Karpas-422 (cell line): ENCODE measurements around the gene ADD1. TPM values are rescaled to one million over a fixed set of nuclear protein-coding genes. Genes with fewer than 3 reads are reported as not detected.

Source experiments
- DNase-seq: peaks from one replicate; pipeline ENCODE4 v3.0.0-alpha.2; 2015
- H2AFZ ChIP-seq: fragments of 200-600 bp; sonication (generic); 2 replicates; pipeline ENCODE4 v1.6.1; 2014; ENCODE audit warnings: antibody characterized with exemption, low read length, mixed read lengths
- H3K27ac ChIP-seq: fragments of 200-600 bp; sonication (generic); 2 replicates; pipeline ENCODE4 v1.5.1; 2014; ENCODE audit warnings: mild to moderate bottlenecking, low read length, moderate library complexity
- H3K27me3 ChIP-seq: fragments of 200-600 bp; sonication (generic); 2 replicates; pipeline ENCODE4 v1.6.1; 2014; ENCODE audit warnings: low read length, mixed read lengths
- H3K36me3 ChIP-seq: fragments of 200-600 bp; sonication (generic); 2 replicates; pipeline ENCODE4 v1.6.1; 2014; ENCODE audit warnings: low read length, mixed read lengths; ENCODE audit not compliant: insufficient read depth
- H3K4me1 ChIP-seq: fragments of 200-600 bp; sonication (generic); 2 replicates; pipeline ENCODE4 v1.6.1; 2014; ENCODE audit warnings: mild to moderate bottlenecking, low read length, mixed read lengths
- H3K4me2 ChIP-seq: fragments of 200-600 bp; sonication (generic); 2 replicates; pipeline ENCODE4 v1.6.1; 2014; ENCODE audit warnings: low read length, low read depth, mild to moderate bottlenecking; ENCODE audit not compliant: poor library complexity, severe bottlenecking
- H3K4me3 ChIP-seq: fragments of 200-600 bp; sonication (generic); 2 replicates; pipeline ENCODE4 v1.5.1; 2014; ENCODE audit warnings: mild to moderate bottlenecking, antibody characterized with exemption, low read length, mixed read lengths
- H3K79me2 ChIP-seq: fragments of 200-600 bp; sonication (generic); 2 replicates; pipeline ENCODE4 v1.6.1; 2014; ENCODE audit warnings: mild to moderate bottlenecking, low read length, mixed read lengths
- H3K9ac ChIP-seq: fragments of 200-600 bp; sonication (generic); 2 replicates; pipeline ENCODE4 v1.6.0; 2014; ENCODE audit warnings: low read length
- H3K9me2 ChIP-seq: fragments of 200-600 bp; sonication (generic), shearing (Covaris generic); replicated peaks from 2 replicates; pipeline ENCODE4 v1.6.0; 2014; ENCODE audit warnings: mild to moderate bottlenecking, low read length, moderate library complexity; ENCODE audit not compliant: insufficient read depth
- H3K9me3 ChIP-seq: fragments of 300-700, 200-600 bp; sonication (generic); 2 replicates; pipeline ENCODE4 v1.6.1; 2014; ENCODE audit warnings: low read length, mixed read lengths
- H4K20me1 ChIP-seq: fragments of 200-600 bp; sonication (generic); 2 replicates; pipeline ENCODE4 v1.6.1; 2014; ENCODE audit warnings: mild to moderate bottlenecking, antibody characterized with exemption, low read length, low read depth; ENCODE audit not compliant: insufficient read depth
- total RNA-seq: library from RNA; depleted of rRNA; stranded (reverse); fragments of >200 nt; shearing (Covaris generic); gene quantifications from 2 replicates; pipeline ENCODE4 v1.2.3, GENCODE V29; 2014; ENCODE audit warnings: low replicate concordance

The ADD1 gene
- total RNA-seq, 1 experiment from 2014 or later, result 69.7 TPM

GRCh38 chr4:2932321-2932950, 88.8 kb downstream of the ADD1 start:
- Histone ChIP-seq H4K20me1 (peaks cover 33% of the 10 kb centered on the region), H3K9ac (peak overlapping the region; percentile 87), H3K4me2 (peak overlapping the region; percentile 88)

GRCh38 chr4:2932951-2933565, 89.4 kb downstream of the ADD1 start:
- no peaks in the 10 kb centered on the region for H3K9me3 ChIP-seq
- peak overlapping the region; percentile 87 for H3K9ac ChIP-seq
- peaks cover 13% of the 10 kb centered on the region; the same call in 1 of the 2 replicates for H3K79me2 ChIP-seq
- H3K4me1 ChIP-seq, result peaks cover 56% of the 10 kb centered on the region
- no peak overlapping the region for H2AFZ ChIP-seq
- peak; percentile 76 for DNase-seq
- H3K9me2 ChIP-seq, result no peaks in the 10 kb centered on the region
- H3K4me3 ChIP-seq, result peak overlapping the region; percentile 81
- peaks cover 23% of the 10 kb centered on the region; the same call in 1 of the 2 replicates for H3K36me3 ChIP-seq
- peaks cover 33% of the 10 kb centered on the region for H4K20me1 ChIP-seq
- H3K4me2 ChIP-seq, result peak overlapping the region; percentile 88
- peak overlapping the region; percentile 81 for H3K27ac ChIP-seq
- H3K27me3 ChIP-seq, result no peaks in the 10 kb centered on the region

More at GRCh38 chr4:2932321-2932950, 88.8 kb downstream of the ADD1 start:
- Histone ChIP-seq H3K4me1 (peaks cover 49% of the 10 kb centered on the region), H3K27ac (peak overlapping the region; percentile 81), H2AFZ (no peak overlapping the region), H3K27me3 (no peaks in the 10 kb centered on the region), H3K4me3 (peak overlapping the region; percentile 81; the same call in 1 of the 2 replicates), H3K9me3 (no peaks in the 10 kb centered on the region), H3K36me3 (peaks cover 17% of the 10 kb centered on the region; the same call in 1 of the 2 replicates), H3K79me2 (peaks cover 13% of the 10 kb centered on the region; the same call in 1 of the 2 replicates), H3K9me2 (no peaks in the 10 kb centered on the region)
- DNase-seq, result no peak

DNA sequence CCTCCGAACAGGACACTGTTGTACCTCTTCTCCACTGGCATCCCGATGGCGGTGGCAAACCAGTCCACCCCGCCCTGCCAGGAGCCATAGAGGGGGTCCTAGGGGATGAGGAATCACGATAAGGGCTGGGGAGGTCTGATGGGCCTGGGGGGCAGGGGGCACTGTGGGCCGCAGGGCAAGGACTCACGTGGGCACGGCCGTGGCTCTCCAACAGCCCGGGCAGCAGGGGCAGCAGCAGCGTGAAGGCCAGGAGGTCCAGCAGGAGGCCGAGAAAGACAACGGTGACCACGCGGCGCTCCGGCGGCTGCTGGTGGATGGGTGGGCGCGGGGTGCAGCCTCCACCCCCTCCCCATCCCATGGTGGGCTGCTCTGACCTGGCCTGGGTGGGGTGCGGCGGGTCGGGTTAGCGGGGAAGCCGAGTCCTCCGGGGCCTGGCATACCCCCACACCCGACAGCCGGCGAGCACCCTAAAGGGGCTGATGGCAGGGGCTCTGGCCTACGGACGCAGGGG, 90.0 kb downstream of the ADD1 start:
- DNase-seq, result no peak
- Histone ChIP-seq H3K9ac (peak overlapping the region; percentile 87), H2AFZ (no peak overlapping the region), H3K4me2 (peak overlapping the region; percentile 88), H3K9me2 (no peaks in the 10 kb centered on the region), H3K36me3 (peaks cover 23% of the 10 kb centered on the region; the same call in 1 of the 2 replicates), H3K79me2 (peaks cover 13% of the 10 kb centered on the region; the same call in 1 of the 2 replicates), H3K4me3 (peak overlapping the region; percentile 81), H3K4me1 (peaks cover 56% of the 10 kb centered on the region), H3K9me3 (no peaks in the 10 kb centered on the region), H4K20me1 (peaks cover 33% of the 10 kb centered on the region), H3K27ac (peak overlapping the region; percentile 81), H3K27me3 (no peaks in the 10 kb centered on the region)

DNA sequence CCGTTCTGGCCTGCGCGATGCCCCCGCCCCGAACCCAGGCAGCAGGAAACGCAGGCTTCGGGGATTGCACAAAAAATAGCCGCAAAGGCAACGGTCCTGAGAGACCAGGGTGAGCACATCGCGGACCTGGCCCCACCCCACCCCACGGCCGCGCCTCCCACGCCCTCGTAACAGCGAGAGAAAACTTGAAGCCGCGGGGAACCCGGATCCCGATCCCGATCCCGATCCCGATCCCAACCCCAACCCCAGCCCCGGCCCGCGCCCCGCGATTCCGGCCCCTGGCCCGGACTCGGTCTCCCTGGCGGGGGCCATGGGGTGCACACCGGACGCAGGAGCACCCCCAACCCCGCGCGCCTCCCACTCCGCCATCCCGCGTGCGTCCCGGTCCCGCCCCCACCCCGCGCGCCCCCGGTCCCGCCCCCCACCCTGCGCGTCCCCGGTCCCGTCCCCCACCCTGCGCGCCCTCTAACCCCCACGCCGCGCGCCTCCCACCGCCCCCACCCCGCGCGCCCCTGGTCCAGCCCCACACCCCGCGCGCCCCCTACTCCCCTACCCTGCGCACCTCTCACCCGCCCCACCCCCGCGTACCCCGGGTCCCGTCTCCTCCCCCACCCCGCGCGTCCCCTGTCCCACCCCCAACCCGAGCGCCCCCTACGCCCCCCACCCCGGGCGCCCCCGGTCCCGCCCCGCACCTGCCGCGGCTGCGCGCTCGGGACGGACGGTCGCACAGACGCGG, 90.6 kb downstream of the ADD1 start:
- peaks cover 28% of the 10 kb centered on the region; the same call in 1 of the 2 replicates for H3K36me3 ChIP-seq
- peak overlapping the region; percentile 87 for H3K9ac ChIP-seq
- no peaks in the 10 kb centered on the region for H3K27me3 ChIP-seq
- H3K9me3 ChIP-seq, result no peaks in the 10 kb centered on the region
- peaks cover 33% of the 10 kb centered on the region for H4K20me1 ChIP-seq
- no peaks in the 10 kb centered on the region for H3K9me2 ChIP-seq
- DNase-seq, result peak; percentile 78
- H3K4me3 ChIP-seq, result peak overlapping the region; percentile 81
- H3K4me1 ChIP-seq, result peaks cover 56% of the 10 kb centered on the region
- H3K79me2 ChIP-seq, result peaks cover 13% of the 10 kb centered on the region; the same call in 1 of the 2 replicates
- H3K4me2 ChIP-seq, result peak overlapping the region; percentile 88
- no peak overlapping the region for H2AFZ ChIP-seq
- peak overlapping the region; percentile 81 for H3K27ac ChIP-seq

DNA sequence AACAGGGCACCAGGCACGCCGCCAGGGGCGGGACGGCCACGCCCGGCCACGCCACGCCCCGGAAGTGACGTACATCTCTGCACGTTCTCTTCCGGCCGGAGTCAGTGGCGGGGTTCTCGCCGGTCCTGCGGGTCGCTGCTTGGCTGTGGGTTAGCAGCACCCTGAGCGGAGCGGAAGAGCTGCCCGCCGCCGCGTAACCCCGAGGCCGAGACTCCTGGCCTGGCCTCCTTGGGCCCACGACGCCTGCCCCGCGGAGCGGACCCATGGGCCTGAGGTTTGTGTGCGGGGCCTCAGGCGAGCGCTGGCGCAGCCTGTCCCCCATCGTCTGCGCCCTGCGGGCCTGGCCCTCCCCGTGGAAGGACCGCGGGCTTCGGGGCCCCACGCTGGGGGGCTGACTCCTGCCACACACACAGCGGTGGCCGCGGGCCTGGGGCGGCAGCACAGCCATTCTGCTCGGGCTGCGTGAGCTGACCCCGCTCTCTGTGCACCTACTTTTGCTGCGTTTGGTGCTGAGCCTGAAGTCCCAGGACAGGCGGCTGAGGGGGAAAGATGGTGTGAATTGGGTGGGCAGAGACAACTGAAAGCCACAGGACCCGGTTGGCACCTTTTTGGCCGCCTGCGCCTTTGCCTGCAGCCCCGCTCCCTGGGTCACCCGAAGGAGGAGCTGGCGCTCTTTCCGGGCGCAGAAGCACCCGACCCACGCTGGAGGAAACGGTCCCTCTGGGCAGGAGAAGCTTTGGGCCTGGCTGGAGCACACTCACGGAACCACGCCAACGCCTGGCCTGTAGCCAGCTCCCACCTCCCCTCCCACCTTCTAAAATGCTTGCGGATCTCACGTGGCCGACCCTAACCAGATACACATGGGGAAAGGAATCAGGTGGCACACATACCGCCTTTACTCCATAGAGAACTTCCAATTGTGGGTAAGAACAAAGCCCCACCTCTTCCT, 91.4 kb downstream of the ADD1 start:
- Histone ChIP-seq H3K9me3 (no peaks in the 10 kb centered on the region), H3K27ac (peak overlapping the region; percentile 38), H3K36me3 (peaks cover 22% of the 10 kb centered on the region; the same call in 1 of the 2 replicates), H3K79me2 (peaks cover 13% of the 10 kb centered on the region; the same call in 1 of the 2 replicates), H3K9ac (peak overlapping the region; percentile 86), H3K9me2 (no peaks in the 10 kb centered on the region), H3K4me3 (peak overlapping the region; percentile 77), H4K20me1 (peaks cover 28% of the 10 kb centered on the region), H3K27me3 (no peaks in the 10 kb centered on the region), H3K4me1 (peaks cover 56% of the 10 kb centered on the region), H2AFZ (no peak overlapping the region), H3K4me2 (peak overlapping the region; percentile 77)
- peak; percentile 98 for DNase-seq

- Histone ChIP-seq H3K79me2 (peaks cover 13% of the 10 kb centered on the region; the same call in 1 of the 2 replicates), H3K27ac (peak overlapping the region; percentile 38), H3K4me2 (peak overlapping the region; percentile 77), H3K4me3 (peak overlapping the region; percentile 77), H3K36me3 (peaks cover 21% of the 10 kb centered on the region), H3K9me3 (no peaks in the 10 kb centered on the region), H2AFZ (no peak overlapping the region), H4K20me1 (peaks cover 25% of the 10 kb centered on the region; the same call in 1 of the 2 replicates), H3K9me2 (no peaks in the 10 kb centered on the region), H3K9ac (peak overlapping the region; percentile 86), H3K27me3 (no peaks in the 10 kb centered on the region), H3K4me1 (peaks cover 54% of the 10 kb centered on the region)
- DNase-seq, result peak; percentile 63
Observed at GRCh38 chr4:2935762-2936743, 92.4 kb downstream of the ADD1 start.
